Activated naive CD8-positive, alpha-beta T cell treated with anti-CD3 and anti-CD28 coated beads, Interleukin-2, amount 10 ng/mL, durations not matched to agents 7 days and 5 days (primary cell): ENCODE results near the gene OPN1SW. TPM values are rescaled to one million over a fixed set of nuclear protein-coding genes. Genes with fewer than 3 reads are reported as not detected.

Source experiments
- ATAC-seq: fragments of 150-1000 bp; cut with Tn5 transposase; one replicate; pipeline ENCODE4 v1.10.0; 2021; ENCODE audit warnings: low read depth, moderate library complexity
- POLR2A ChIA-PET: fragments of 350-600 bp; sonication (Branson Sonifier 250); formaldehyde crosslinking; loops from one replicate; lab custom pipeline; 2021; ENCODE audit warnings: antibody characterized with exemption; lab: Charles Lee
- DNase-seq: peaks from one replicate; pipeline ENCODE4 v3.0.0; 2021
- H3K27ac Mint-ChIP-seq: one replicate; pipeline ENCODE4 v1.8.0; 2022; ENCODE audit warnings: mild to moderate bottlenecking, mixed read lengths
- H3K27me3 Mint-ChIP-seq: one replicate; pipeline ENCODE4 v1.8.0; 2022; ENCODE audit warnings: mild to moderate bottlenecking, moderate library complexity, mixed read lengths
- H3K36me3 Mint-ChIP-seq: one replicate; pipeline ENCODE4 v1.8.0; 2021; ENCODE audit warnings: mild to moderate bottlenecking, mixed read lengths
- H3K4me1 Mint-ChIP-seq: one replicate; pipeline ENCODE4 v1.8.0; 2021; ENCODE audit warnings: mixed read lengths
- H3K4me3 Mint-ChIP-seq: one replicate; pipeline ENCODE4 v1.8.0; 2022; ENCODE audit warnings: mild to moderate bottlenecking, moderate library complexity, mixed read lengths
- H3K9me3 Mint-ChIP-seq: one replicate; pipeline ENCODE4 v1.8.0; 2021; ENCODE audit warnings: mixed read lengths
- total RNA-seq, 2 experiments: library from RNA; stranded (reverse); gene quantifications; one replicate each; pipeline ENCODE4 v1.2.3, GENCODE V29; 2021

The OPN1SW gene
- total RNA-seq, 2 experiments from 2014 or later = not detected

GRCh38 chr7:128770233-128770632 lies 5.4 kb downstream of the OPN1SW start:
- Mint-ChIP-seq H3K9me3 (no peaks in the 10 kb centered on the region), H3K36me3 (peaks cover 46% of the 10 kb centered on the region), H3K27me3 (no peaks in the 10 kb centered on the region), H3K27ac (no peak overlapping the region), H3K4me1 (no peaks in the 10 kb centered on the region), H3K4me3 (no peak overlapping the region)
- ATAC-seq = no peak
- POLR2A ChIA-PET = no interaction called here
- no peak for DNase-seq

GRCh38 chr7:128767475-128768110 lies 8.0 kb downstream of the OPN1SW start:
- no peaks in the 10 kb centered on the region for H3K27me3 Mint-ChIP-seq
- H3K4me1 Mint-ChIP-seq = no peaks in the 10 kb centered on the region
- no peak overlapping the region for H3K27ac Mint-ChIP-seq
- peaks cover 40% of the 10 kb centered on the region for H3K36me3 Mint-ChIP-seq
- no peaks in the 10 kb centered on the region for H3K9me3 Mint-ChIP-seq
- H3K4me3 Mint-ChIP-seq = no peak overlapping the region
- POLR2A ChIA-PET = no interaction called here
- ATAC-seq (no peak), DNase-seq (no peak)

GRCh38 chr7:128763541-128763940 lies 12.1 kb downstream of the OPN1SW start:
- H3K27ac Mint-ChIP-seq = no peak overlapping the region
- H3K4me1 Mint-ChIP-seq = peaks cover 1% of the 10 kb centered on the region
- ATAC-seq = no peak
- no peaks in the 10 kb centered on the region for H3K9me3 Mint-ChIP-seq
- H3K36me3 Mint-ChIP-seq = peaks cover 26% of the 10 kb centered on the region
- no peak for DNase-seq
- H3K4me3 Mint-ChIP-seq = no peak overlapping the region
- POLR2A ChIA-PET = interaction anchor here (1.1 kb wide), 1 partner anchor 24 kb away, joined by 3 read pairs; the partner anchor contains the start of gene CALU
- H3K27me3 Mint-ChIP-seq = no peaks in the 10 kb centered on the region

- peaks cover 1% of the 10 kb centered on the region for H3K4me1 Mint-ChIP-seq
- POLR2A ChIA-PET = no interaction called here
- no peak overlapping the region for H3K4me3 Mint-ChIP-seq
- DNase-seq = no peak
- no peak for ATAC-seq
- no peak overlapping the region for H3K27ac Mint-ChIP-seq
- no peaks in the 10 kb centered on the region for H3K27me3 Mint-ChIP-seq
- H3K9me3 Mint-ChIP-seq = no peaks in the 10 kb centered on the region
- H3K36me3 Mint-ChIP-seq = peaks cover 21% of the 10 kb centered on the region
These were observed 16.4 kb downstream of the OPN1SW start for GRCh38 chr7:128759242-128759641.

- Mint-ChIP-seq H3K36me3 (peaks cover 20% of the 10 kb centered on the region), H3K4me1 (peaks cover 1% of the 10 kb centered on the region), H3K27ac (no peak overlapping the region), H3K27me3 (no peaks in the 10 kb centered on the region), H3K9me3 (no peaks in the 10 kb centered on the region), H3K4me3 (no peak overlapping the region)
- POLR2A ChIA-PET = no interaction called here
- DNase-seq = no peak
- ATAC-seq = no peak
These were observed 17.0 kb downstream of the OPN1SW start for GRCh38 chr7:128758553-128758952.

GRCh38 chr7:128757203-128757602 lies 18.4 kb downstream of the OPN1SW start:
- no peak for DNase-seq
- Mint-ChIP-seq H3K27me3 (no peaks in the 10 kb centered on the region), H3K4me1 (peaks cover 3% of the 10 kb centered on the region), H3K9me3 (no peaks in the 10 kb centered on the region), H3K4me3 (no peak overlapping the region), H3K36me3 (peaks cover 24% of the 10 kb centered on the region), H3K27ac (no peak overlapping the region)
- POLR2A ChIA-PET = interaction anchor here (0.7 kb wide), 1 partner anchor 18 kb away, joined by 3 read pairs; the partner anchor contains the start of gene CALU
- ATAC-seq = no peak

- ATAC-seq (no peak), DNase-seq (no peak)
- Mint-ChIP-seq H3K4me3 (no peak overlapping the region), H3K4me1 (peaks cover 3% of the 10 kb centered on the region), H3K36me3 (peaks cover 19% of the 10 kb centered on the region), H3K27me3 (no peaks in the 10 kb centered on the region), H3K27ac (no peak overlapping the region), H3K9me3 (no peaks in the 10 kb centered on the region)
- POLR2A ChIA-PET = interaction anchor here (0.7 kb wide), 1 partner anchor 305 kb away, joined by 3 read pairs; no protein-coding TSS in a partner anchor
These were observed 19.6 kb downstream of the OPN1SW start for GRCh38 chr7:128755819-128756476.

GRCh38 chr7:128755075-128755818 lies 20.3 kb downstream of the OPN1SW start:
- Mint-ChIP-seq H3K36me3 (peaks cover 19% of the 10 kb centered on the region), H3K27ac (no peak overlapping the region), H3K4me1 (peaks cover 3% of the 10 kb centered on the region), H3K9me3 (no peaks in the 10 kb centered on the region), H3K27me3 (no peaks in the 10 kb centered on the region), H3K4me3 (no peak overlapping the region)
- POLR2A ChIA-PET = interaction anchor here (0.7 kb wide), 1 partner anchor 305 kb away, joined by 3 read pairs; no protein-coding TSS in a partner anchor
- DNase-seq (no peak), ATAC-seq (no peak)

- DNase-seq (no peak), ATAC-seq (no peak)
- H3K36me3 Mint-ChIP-seq = peaks cover 33% of the 10 kb centered on the region
- no peaks in the 10 kb centered on the region for H3K27me3 Mint-ChIP-seq
- H3K27ac Mint-ChIP-seq = no peak overlapping the region
- POLR2A ChIA-PET = no interaction called here
- no peak overlapping the region for H3K4me3 Mint-ChIP-seq
- H3K4me1 Mint-ChIP-seq = peaks cover 7% of the 10 kb centered on the region
- H3K9me3 Mint-ChIP-seq = no peaks in the 10 kb centered on the region
These were observed 23.3 kb downstream of the OPN1SW start for GRCh38 chr7:128752251-128752650.

GRCh38 chr7:128747327-128748079 lies 28.1 kb downstream of the OPN1SW start:
- DNase-seq = no peak
- ATAC-seq = no peak
- H3K27me3 Mint-ChIP-seq = no peaks in the 10 kb centered on the region
- peaks cover 13% of the 10 kb centered on the region for H3K4me1 Mint-ChIP-seq
- H3K36me3 Mint-ChIP-seq = peaks cover 22% of the 10 kb centered on the region
- H3K9me3 Mint-ChIP-seq = no peaks in the 10 kb centered on the region
- POLR2A ChIA-PET = interaction anchor here (1.6 kb wide), 1 partner anchor 9 kb away, joined by 7 read pairs; no protein-coding TSS in a partner anchor
- no peak overlapping the region for H3K27ac Mint-ChIP-seq
- H3K4me3 Mint-ChIP-seq = no peak overlapping the region

- H3K4me1 Mint-ChIP-seq = peaks cover 25% of the 10 kb centered on the region
- H3K27ac Mint-ChIP-seq = no peak overlapping the region
- ATAC-seq = no peak
- no peak for DNase-seq
- no peaks in the 10 kb centered on the region for H3K9me3 Mint-ChIP-seq
- H3K36me3 Mint-ChIP-seq = peaks cover 26% of the 10 kb centered on the region
- POLR2A ChIA-PET = interaction anchor here (0.5 kb wide), 1 partner anchor 349 kb away, joined by 4 read pairs; no protein-coding TSS in a partner anchor
- no peaks in the 10 kb centered on the region for H3K27me3 Mint-ChIP-seq
- no peak overlapping the region for H3K4me3 Mint-ChIP-seq
These were observed 29.9 kb downstream of the OPN1SW start for GRCh38 chr7:128745706-128746105.

GRCh38 chr7:128744366-128744905 lies 31.2 kb downstream of the OPN1SW start:
- H3K9me3 Mint-ChIP-seq = no peaks in the 10 kb centered on the region
- POLR2A ChIA-PET = no interaction called here
- DNase-seq = no peak
- H3K36me3 Mint-ChIP-seq = peaks cover 20% of the 10 kb centered on the region
- no peaks in the 10 kb centered on the region for H3K27me3 Mint-ChIP-seq
- no peak overlapping the region for H3K4me3 Mint-ChIP-seq
- ATAC-seq = no peak
- peaks cover 31% of the 10 kb centered on the region for H3K4me1 Mint-ChIP-seq
- H3K27ac Mint-ChIP-seq = no peak overlapping the region
